GM18868 (cell line): ENCODE measurements around the gene MTREX.

ENCODE experiments used
- ATAC-seq: cut with Tn5 transposase; IDR thresholded peaks from one replicate; pipeline ENCODE4 v1.9.1; 2021; ENCODE audit warnings: mild to moderate bottlenecking, moderate library complexity; ENCODE audit not compliant: unreplicated experiment

Gene MTREX

DNA sequence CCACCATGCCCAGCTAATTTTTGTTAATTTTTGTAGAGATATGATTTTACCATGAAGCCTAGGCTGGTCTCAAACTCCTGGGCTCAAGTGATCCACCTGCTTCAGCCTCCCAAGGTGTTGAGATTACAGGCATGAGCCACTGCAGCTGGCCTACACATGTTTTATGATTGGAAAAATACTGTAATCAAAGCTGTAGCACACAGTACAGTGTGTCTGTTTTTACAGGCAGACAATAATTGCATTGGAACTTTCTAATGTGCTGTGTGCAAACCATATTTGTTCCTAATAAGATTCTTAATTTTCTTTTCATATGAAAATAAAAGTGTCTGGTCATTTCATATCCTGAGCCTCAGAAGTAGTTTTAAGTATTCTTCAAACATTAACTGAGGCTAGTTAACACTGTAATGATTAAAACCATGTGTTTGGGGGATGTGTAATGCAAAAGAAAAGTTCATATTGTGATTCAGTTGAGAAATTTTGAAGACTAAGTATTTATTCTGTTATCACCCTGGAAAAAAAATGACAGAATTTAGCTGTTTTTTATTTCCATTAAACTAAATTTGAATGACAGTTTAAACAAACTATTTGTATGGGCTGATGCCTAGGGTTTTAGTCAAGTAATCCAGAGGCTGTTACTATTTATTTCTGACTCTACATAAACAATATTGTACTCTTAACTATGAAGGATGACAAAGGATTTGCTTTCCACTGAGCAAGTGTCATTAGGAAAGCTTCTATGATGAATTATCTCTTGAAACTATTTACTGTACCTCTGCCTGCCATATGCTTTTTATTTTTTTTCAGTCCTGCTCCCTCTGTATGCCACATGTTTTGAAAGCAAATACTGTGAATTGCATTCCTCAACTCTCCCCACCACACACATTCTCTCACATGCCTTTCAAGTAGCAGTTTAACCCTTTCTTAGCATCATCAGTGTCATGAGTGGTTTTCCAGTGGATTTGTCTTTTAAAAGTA lies 111.5 kb downstream of the MTREX start:
- ATAC-seq, result no peak

DNA sequence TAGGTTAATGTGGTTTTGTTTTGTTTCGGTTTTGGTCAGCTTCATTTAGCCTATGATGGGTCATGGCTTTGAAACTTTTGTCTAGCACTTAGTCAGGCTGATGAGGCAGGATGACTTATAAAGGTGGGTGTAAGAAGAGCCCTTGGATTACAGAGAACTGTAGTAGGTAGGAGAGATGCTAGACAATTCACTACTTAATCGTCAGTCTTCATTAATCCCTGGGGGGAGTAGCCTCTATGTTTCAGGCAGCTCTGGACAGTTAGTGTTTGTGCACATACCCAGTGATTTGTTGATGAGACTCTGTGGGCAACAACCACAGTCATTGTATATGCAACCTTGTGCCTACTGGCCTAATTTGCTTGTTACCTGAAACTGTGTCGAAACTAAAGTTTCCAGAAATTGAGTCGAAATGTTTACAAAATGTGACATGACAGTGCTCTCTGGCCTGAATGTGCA lies 113.3 kb downstream of the MTREX start:
- ATAC-seq, result peak; percentile 96

DNA sequence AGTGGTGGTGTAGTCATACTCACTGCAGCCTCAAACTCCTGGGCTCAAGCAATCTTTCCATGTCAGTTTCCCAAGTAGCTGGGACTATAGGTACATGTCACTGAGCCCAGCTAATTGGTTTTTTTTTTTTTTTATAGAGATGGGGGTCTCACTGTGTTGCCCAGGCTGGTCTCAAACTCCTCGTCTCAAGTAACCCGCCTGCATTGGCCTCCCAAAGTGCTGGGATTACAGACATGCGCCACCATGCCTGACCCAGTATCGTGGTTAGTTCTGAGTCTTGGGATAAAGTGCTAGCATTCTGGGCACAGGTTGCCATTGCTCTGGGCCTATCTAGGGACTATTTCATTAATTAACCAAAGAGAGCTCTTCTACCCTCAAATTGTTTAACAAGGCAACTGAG lies 118.7 kb downstream of the MTREX start:
- no peak for ATAC-seq

DNA sequence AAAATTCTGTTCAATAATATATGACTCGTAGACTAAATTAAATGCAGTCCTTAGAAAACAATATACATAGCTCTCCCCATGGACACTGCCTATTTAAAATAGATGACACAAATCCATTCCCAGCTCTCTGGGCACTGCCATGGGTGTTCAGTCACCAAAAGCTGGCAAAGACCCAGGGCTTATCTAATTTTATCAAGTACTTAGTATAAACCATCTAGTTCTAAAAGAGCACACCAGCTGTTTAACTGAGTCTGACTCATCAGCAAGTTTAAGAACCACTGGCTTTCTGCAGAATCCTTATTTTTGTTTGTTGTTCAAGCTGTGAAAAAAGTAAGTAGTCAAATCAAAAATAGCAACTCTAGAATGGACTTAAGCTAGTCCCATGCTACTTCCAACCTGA lies 119.4 kb downstream of the MTREX start:
- ATAC-seq, result no peak

DNA sequence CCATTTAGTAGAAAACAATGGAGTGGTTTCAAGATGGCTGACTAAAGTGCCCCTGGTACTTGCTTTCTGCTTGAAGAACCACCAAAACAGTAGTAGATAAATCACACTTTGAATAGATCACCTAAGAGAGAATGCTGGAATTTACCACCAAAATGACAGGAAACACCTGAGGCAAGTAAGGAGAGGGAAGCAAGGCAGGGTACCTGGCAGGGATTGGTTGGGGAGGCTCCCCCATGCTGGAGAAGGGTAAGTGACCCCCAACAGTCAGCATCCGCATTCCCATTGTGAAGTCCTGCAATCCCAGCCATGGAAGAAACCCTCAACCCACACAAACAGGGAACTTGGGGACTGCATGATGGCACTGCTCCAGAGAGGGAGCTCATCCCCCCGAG lies 121.4 kb downstream of the MTREX start:
- no peak for ATAC-seq

DNA sequence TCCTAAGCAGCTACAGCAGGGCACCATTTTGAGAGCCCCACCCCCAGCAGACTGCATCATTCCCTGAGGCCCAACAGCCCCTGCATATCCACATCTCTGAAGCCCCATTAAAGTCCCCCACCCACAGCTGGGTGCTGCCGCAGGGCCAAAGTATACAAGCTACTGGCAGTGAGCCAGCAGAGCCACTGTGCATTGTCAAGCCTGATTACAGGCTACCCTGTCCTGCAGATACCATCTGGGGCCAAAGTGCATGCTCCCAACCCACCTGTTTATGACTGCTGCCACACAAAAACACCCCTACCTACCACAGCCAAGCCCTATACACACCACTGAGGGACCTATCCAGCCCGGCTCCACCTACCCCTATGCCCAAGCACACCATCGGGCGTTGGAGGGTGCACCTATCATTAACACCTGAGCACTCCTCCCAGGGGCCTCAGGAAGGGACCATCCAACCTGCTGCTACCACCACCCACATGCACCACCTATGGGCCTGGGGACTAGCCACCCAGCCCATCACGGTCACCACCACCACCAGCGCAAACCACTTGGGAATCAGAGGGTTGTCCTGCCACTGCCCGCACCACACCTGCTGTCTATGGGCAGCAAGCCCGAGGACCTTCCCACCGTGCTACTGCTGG lies 121.9 kb downstream of the MTREX start:
- no peak for ATAC-seq

DNA sequence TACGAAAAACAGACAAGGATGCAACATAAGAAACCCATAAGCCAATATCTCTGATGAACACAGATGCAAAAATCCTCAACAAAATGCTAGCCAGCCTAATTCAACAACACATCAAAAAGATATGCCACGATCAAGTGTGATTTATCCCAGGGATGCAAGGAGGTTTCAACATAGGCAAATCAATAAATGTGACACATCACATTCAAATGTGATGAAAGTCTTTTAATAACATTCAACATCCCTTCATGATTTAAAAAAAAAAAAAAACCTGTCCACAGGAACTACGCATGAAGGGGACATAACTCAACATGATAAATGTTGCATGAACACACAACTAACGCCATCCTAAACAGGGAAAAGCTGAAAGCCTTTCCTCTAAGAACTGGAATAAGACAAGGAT lies 124.8 kb downstream of the MTREX start:
- no peak for ATAC-seq

DNA sequence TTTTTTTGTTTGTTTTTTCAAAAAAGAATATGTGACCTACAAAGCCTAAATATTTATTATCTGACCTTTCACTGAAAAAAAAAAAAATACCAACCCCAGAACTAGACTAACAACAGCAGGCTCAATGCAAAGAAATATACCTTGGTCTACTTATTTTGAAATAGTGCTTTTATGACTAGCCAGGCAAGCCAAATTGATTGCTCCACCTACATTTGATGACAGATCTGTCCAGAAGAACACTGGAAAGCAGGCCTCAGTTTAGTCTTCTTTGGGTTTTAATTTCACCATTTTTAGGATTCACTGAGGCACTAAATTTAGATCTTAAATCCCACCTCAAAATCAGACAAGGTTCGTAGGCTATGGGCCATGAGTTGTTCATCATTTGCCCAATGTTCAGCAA lies 129.7 kb downstream of the MTREX start:
- ATAC-seq, result no peak

DNA sequence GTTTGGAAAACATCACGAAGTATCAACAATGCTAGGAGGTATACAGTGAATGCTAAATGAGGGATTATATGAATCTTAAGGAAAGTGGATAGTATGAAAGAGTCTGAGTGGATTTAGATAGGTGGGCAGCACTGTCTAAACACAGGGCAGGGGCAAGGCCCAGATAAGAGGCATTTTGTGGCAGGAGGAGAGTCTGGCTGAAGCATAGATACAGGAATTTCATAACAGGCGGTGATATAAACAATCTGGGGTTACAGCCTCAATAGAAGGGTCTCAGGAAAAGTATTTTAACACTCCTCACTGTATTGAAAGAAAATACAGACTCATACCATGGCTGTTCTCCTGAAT lies 130.0 kb downstream of the MTREX start:
- no peak for ATAC-seq

DNA sequence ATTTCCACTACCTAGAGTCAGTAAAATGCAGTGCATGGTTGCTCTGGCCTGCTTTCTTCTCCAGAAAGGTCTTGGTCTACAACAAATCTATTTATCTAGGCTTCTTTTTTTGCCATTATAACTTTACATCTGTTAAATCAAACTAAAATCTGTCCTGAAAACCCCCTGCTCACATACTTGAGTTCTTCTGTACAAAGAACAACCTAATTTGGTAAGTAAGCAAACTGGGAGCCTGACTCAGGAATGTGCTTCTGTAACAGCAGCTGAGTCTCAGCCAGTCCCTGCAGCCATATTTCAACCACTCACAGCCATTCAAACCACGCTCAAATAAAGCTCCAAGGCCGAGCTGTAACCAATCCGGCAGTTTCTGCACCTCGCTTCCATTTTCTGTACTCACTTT lies 131.2 kb downstream of the MTREX start:
- ATAC-seq, result no peak

DNA sequence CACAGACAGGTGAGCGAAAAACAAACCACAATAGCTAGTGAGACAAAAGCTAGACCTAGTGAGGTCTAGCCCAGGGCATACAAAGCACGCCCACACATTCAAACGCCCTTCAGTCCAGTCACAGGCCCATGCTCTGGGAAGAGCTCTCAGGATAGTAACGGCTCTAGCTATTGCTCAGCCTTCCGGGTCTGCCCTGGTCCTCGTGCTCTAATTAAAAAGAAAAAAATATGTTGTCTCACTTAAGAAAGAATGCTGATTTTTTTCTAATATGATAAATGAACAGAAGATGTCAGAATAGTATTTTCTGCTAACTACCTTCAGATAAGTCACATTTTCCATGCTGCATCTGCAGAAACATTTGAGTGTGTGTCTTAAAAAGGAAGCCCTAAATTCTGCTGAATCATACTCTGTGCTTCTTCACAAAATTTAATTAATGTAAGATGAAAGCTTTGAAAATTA lies 132.4 kb downstream of the MTREX start:
- peak; percentile 85 for ATAC-seq

DNA sequence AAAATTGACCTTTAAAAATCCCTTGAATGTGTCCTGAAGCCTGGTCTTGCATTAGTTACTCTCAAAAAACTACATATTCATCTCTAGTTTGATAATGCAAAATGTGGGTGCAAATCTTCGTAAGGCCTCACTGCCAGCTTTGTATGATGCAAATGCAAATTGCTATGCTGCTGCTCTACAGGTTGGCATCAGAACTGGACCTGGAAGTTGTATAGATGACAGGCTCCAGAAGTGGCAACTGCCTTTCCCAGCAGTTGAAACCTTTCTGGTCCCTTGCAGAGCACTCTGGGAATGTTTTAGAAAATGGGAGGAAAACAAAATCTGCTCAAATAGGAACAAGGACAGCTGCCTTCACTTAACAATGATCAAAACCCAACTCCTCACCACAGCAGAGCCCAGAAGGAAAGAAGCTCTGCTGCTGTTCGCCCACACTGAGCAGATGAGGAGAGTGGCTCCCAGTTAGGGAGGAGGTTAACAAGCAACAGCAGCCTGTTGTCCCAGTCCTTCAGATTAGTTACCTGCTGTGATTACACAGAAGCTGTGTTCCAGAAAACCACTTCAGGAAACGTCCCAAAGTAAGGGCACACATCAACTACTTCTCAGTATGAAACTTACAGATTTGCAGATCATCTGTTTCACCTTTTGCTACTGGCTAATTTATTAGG lies 133.4 kb downstream of the MTREX start:
- ATAC-seq, result no peak

DNA sequence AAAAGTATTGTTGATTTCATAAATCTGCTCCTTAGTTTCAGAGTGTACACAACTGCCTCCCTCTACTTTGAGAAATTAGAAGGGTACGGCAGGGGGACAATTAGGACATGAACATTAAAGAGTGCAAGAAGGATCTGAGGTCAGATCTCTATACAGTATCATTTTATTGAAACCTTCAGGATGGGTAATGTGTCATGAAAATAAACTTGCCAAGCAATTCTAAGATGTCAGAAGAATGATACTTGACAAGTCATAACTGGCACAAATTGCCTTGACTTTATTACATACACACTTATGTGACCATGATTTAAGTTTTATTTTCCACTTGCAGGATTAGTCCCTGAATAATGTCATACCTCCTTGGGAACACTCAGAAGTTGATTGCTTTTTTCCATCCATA lies 134.2 kb downstream of the MTREX start:
- no peak for ATAC-seq

DNA sequence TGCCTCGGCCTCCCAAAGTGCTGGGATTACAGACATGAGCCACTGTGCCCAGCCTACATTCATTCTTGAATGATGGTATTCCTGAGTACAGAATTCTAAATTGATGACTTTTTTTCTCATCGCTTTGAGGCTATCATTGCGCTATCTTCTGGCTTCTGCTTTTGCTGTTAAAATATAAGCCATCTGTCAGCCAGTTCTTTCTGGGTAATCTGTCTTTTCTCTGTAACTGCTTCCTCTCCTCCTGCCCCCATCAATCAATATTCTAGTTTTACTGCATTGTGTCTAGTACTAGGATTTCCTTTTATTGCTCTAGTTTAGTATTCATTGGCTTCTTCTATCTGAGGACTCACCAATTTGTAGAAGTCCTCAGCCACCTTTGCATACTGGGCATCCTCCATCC lies 138.0 kb downstream of the MTREX start:
- ATAC-seq, result no peak

DNA sequence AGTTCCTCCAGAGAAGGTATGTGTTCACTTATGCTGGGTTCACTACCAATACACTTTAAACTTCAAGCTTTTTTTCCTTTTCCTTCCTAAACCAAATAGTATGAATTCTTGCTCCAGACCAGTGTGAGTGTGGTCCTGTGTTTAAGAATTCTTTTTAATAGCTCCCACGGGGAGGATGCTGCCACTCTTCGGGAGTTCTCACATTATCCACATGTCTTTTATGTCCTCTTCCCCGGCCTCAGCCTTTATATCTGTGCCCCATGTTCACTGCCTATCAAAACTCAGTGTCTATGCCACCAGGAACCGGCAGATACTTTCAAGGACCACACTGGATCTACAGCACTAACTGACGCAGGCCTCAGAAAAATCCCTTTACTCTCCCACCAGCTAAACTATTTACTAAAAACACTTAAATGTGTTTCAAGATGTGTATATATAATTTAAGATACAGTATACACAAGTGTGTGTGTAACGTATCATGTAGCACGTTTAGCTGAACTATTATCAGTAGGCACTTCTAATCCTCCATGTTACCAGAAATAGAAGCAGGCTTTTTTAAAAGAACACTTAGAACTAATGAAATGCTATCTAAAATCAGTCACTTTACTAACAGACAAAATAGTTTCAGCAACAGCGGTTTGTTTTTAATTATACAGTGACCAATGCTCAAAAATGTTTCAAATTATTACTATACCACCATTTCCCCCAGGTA lies 139.0 kb downstream of the MTREX start:
- no peak for ATAC-seq

DNA sequence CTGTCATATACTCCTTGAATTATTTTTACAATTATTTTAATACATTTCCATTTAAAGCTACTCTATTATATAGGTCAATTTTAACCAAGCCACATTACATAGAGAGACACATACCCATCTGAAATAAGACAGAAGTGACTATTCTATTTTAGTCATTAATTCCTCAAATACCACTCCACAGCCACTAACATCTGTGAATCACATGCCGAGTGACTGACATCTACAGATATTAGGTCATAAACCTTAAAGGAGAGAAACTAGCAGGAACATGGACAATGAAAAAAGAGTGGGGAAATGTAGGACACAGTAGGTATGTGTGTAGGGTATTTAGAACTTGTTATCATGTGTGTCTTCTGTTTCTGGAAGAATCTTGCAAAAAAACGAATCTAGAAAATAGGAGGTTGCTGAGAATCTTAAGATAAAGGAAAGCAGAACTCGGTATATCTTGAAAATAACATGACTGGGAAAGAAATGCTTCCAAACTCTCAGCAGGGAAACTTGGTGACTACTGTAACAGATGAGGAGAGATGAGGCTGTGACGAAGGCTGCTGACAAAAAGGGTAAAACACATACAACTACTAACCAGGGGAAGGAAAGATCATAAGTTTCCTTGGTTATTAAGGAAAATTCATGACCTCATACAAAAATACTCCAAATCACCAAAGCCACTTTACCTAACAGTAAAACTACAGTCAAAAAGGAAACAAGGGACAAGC lies 142.4 kb downstream of the MTREX start:
- no peak for ATAC-seq

DNA sequence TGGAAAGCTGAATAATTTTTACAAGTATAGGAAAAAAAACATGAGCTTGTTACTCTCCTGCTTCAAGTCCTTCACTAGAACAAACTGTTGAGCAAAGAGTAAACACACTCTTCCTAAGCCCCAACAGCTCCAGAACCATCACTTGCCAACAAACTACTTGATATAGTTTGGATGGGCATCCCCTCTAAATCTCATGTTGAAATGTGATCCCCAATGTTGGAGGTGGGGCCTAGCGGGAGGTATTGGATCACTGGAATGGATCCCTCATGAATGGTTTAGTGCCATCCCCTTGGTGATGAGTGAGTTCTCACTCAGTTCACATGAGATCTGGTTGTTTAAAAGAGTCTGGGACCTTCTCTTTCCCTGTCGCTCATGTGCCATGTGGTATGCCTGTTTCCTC lies 144.2 kb downstream of the MTREX start:
- no peak for ATAC-seq

DNA sequence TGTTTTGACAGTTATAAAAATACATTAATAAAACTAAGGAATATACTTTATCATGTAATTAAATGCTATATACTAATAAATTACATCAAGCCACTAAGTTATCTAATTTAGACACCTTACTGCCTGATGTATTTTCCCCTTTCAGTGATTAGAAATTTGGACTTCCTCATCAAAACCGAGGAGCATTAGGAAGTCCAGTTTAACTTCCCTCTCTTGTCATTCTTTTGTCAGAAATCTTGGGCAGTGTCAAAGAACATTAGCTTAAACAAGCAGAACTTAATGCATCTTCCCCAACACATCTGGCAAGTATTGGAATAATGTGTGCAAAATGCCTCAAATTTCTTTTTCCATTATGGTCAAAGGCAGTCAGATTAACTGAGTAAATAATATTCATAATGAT lies 145.4 kb downstream of the MTREX start:
- no peak for ATAC-seq

DNA sequence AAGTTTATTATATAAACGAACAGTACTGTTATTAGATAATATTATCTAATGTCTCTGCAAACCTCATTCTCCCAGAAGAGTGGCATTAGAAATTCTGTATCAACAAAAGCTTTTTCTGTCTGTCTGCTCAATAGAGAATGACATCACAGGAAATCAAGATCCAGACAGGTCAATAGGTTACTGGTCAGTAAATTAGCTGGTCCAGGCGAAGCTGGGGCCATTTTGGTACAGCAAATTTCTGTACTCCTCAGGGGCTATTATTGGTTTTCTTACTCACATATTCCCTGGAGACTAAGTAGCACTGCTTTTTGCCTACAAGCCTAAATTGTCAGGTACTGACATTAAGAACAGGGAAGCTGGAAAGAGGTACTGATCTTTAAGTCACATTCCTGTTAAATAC lies 146.5 kb downstream of the MTREX start:
- ATAC-seq, result no peak

DNA sequence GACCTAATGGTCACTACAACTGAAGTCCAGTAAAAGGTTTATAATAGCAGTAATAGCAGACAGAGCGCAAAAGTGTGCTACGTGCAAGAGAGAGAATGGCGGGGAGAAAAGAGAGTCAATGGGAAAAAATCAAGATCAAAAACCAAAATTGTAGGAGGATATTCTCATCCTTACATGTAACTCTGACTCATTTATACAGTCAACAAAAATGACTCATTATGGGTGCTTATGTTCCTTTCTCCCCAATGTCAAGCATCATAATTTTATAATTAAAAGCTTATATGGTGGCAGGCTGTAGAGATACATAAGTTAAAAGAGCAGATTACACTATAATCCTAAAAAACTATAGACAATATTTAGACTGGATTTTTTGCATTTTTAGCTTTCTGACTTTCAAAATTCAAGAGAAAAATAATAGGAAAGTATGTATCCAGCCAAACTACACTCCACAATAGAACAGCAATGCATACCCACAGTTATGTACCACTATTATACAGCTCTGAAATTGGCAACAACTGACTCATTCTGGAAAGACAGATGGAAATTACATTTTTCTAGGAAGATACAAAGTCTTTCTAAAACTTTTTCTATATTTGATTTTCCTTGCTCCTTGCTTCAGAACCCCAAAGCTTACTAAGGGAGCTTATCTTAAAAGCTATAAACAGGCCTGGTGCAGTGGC lies 148.6 kb downstream of the MTREX start:
- ATAC-seq, result no peak
